MM.1S (cell line): Measurements from ENCODE around the gene TMCO4.

Experiments used
- DNase-seq: peaks from one replicate; pipeline ENCODE4 v3.0.0-alpha.2; 2015
- H2AFZ ChIP-seq: fragments of 300-600 bp; sonication (generic); 2 replicates; pipeline ENCODE4 v1.6.0; 2016; ENCODE audit warnings: antibody characterized with exemption, low read length
- H3F3A ChIP-seq: fragments of 300-600 bp; sonication (generic); 2 replicates; pipeline ENCODE4 v1.6.1; 2016; ENCODE audit warnings: mild to moderate bottlenecking, antibody characterized with exemption, low read length, moderate library complexity, mixed read lengths; ENCODE audit not compliant: insufficient read depth
- H3K27ac ChIP-seq: fragments of 300-600 bp; sonication (generic); 2 replicates; pipeline ENCODE4 v1.5.1; 2016; ENCODE audit warnings: mild to moderate bottlenecking, low read length
- H3K27me3 ChIP-seq: fragments of 300-600 bp; sonication (generic); replicated peaks from 2 replicates; pipeline ENCODE4 v1.6.0; 2016; ENCODE audit warnings: low read length; ENCODE audit not compliant: insufficient read depth
- H3K36me3 ChIP-seq: fragments of 300-600 bp; sonication (generic); replicated peaks from 2 replicates; pipeline ENCODE4 v1.6.1; 2016; ENCODE audit warnings: mild to moderate bottlenecking, low read length, mixed read lengths; ENCODE audit not compliant: insufficient read depth
- H3K4me1 ChIP-seq: fragments of 300-600 bp; sonication (generic); 2 replicates; pipeline ENCODE4 v1.6.1; 2016; ENCODE audit warnings: low read length, mixed read lengths
- H3K4me2 ChIP-seq: fragments of 300-600 bp; sonication (generic); 2 replicates; pipeline ENCODE4 v1.6.0; 2016; ENCODE audit warnings: low read depth, low read length
- H3K4me3 ChIP-seq: fragments of 300-600 bp; sonication (generic); 2 replicates; pipeline ENCODE4 v1.5.1; 2016; ENCODE audit warnings: low read length, mixed read lengths
- H3K79me2 ChIP-seq: fragments of 300-600 bp; sonication (generic); 2 replicates; pipeline ENCODE4 v1.6.1; 2016; ENCODE audit warnings: mixed run types, low read length, mixed read lengths
- H3K9ac ChIP-seq: fragments of 300-600 bp; sonication (generic); 2 replicates; pipeline ENCODE4 v1.6.1; 2016; ENCODE audit warnings: low read length, mixed read lengths
- H3K9me2 ChIP-seq: fragments of 300-600 bp; sonication (generic); replicated peaks from 2 replicates; pipeline ENCODE4 v1.6.1; 2016; ENCODE audit warnings: mild to moderate bottlenecking, low read length, mixed read lengths; ENCODE audit not compliant: insufficient read depth
- H3K9me3 ChIP-seq: fragments of 300-600 bp; sonication (generic); replicated peaks from 2 replicates; pipeline ENCODE4 v1.6.1; 2016; ENCODE audit warnings: mild to moderate bottlenecking, low read length, mixed read lengths; ENCODE audit not compliant: insufficient read depth
- H4K20me1 ChIP-seq: fragments of 300-600 bp; sonication (generic); 2 replicates; pipeline ENCODE4 v1.6.1; 2016; ENCODE audit warnings: mild to moderate bottlenecking, low read length, moderate library complexity, mixed read lengths; ENCODE audit not compliant: insufficient read depth
- CTCF ChIP-seq: fragments of 300-600 bp; sonication (generic); IDR thresholded peaks from 2 replicates; pipeline ENCODE4 v1.5.1; 2016; ENCODE audit warnings: antibody characterized with exemption, low read length, mixed read lengths
- EZH2 ChIP-seq: fragments of 300-600 bp; sonication (generic); optimal IDR thresholded peaks from 2 replicates; pipeline ENCODE3; 2017; ENCODE audit warnings: low read depth, mild to moderate bottlenecking, antibody characterized with exemption, low read length, mixed read lengths
- EZH2phosphoT487 ChIP-seq: fragments of 300-600 bp; sonication (generic); IDR thresholded peaks from 2 replicates; pipeline ENCODE4 v1.6.1; 2018; ENCODE audit warnings: antibody characterized with exemption, low read length

TMCO4 gene

DNA sequence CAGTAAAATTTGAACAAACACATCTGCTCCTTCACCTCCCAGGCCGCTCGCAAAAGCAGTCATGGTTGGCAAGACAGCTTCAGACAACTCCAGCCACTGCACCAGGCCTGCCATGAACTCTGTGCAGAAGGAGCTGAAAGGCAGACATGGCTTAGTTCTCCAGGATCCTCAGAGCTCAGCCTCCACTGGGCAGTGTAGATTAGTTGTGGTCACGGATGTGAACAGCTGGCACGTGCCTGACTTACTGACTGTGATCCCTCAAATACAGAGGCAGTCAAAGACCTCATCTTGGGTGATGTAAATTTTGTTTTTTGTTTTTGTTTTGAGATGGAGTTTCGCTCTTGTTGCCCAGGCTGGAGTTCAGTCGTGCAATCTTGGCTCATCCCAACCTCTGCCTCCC is 28.4 kb downstream of the TMCO4 start:
- no peak for DNase-seq

DNA sequence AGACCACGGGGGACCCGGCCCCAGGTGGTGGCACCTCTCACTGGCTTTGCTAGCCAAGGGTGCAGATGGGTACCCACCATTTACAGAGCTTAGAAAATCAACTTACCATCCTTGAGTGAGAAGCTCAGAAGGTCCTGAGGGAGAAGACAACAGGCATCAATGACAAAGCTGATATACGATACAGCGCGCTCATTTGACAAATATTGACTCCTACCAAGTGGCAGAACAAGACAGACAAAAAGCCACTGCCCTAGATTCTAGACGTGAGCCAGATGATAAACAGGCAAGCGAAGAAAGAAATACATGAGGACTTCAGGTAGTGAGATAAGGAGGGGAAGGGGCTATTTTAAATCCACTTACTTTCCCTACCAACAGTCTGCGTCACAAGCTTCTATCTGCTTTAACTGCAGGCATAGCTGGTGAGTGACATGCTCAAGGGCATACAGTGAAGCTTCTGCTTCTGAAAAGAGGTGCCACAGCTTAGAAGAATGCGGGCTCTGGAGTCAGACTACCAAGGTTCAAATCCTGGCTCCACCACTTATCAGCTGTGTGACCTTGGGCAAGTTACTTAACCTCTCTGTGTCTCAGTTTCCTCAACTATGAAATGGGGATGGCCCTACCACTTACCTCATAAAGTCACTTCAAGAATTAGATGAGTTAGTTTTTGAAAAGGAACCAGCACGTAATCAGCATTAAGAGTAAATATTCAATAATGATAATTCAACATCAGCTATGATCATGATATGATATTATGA is 29.1 kb downstream of the TMCO4 start:
- H3K9me3 ChIP-seq = no peaks in the 10 kb centered on the region
- H3K4me2 ChIP-seq = no peak overlapping the region
- no peak overlapping the region for H3K27ac ChIP-seq
- DNase-seq = no peak
- no peak overlapping the region for H2AFZ ChIP-seq
- H3K4me3 ChIP-seq = no peak overlapping the region
- H3K27me3 ChIP-seq = no peaks in the 10 kb centered on the region
- peaks cover 4% of the 10 kb centered on the region; the same call in 1 of the 2 replicates for H3K4me1 ChIP-seq
- no peaks in the 10 kb centered on the region for H3F3A ChIP-seq
- H3K79me2 ChIP-seq = no peaks in the 10 kb centered on the region
- no peaks in the 10 kb centered on the region for H4K20me1 ChIP-seq
- no peak overlapping the region for H3K9ac ChIP-seq
- H3K36me3 ChIP-seq = no peaks in the 10 kb centered on the region
- TF ChIP-seq CTCF (no peak), EZH2 (no peak), EZH2phosphoT487 (no peak)
- no peaks in the 10 kb centered on the region for H3K9me2 ChIP-seq

More for the DNA sequence above, 28.4 kb downstream of the TMCO4 start:
- no peaks in the 10 kb centered on the region for H3K9me3 ChIP-seq
- no peaks in the 10 kb centered on the region for H3K9me2 ChIP-seq
- H3K79me2 ChIP-seq = no peaks in the 10 kb centered on the region
- no peaks in the 10 kb centered on the region for H3F3A ChIP-seq
- no peak overlapping the region for H3K27ac ChIP-seq
- H3K4me3 ChIP-seq = no peak overlapping the region
- H4K20me1 ChIP-seq = no peaks in the 10 kb centered on the region
- no peaks in the 10 kb centered on the region for H3K4me1 ChIP-seq
- no peak overlapping the region for H2AFZ ChIP-seq
- H3K27me3 ChIP-seq = no peaks in the 10 kb centered on the region
- no peaks in the 10 kb centered on the region for H3K36me3 ChIP-seq
- no peak overlapping the region for H3K4me2 ChIP-seq
- TF ChIP-seq CTCF = no peak
- TF ChIP-seq EZH2 = no peak
- no peak for TF ChIP-seq EZH2phosphoT487
- H3K9ac ChIP-seq = no peak overlapping the region

DNA sequence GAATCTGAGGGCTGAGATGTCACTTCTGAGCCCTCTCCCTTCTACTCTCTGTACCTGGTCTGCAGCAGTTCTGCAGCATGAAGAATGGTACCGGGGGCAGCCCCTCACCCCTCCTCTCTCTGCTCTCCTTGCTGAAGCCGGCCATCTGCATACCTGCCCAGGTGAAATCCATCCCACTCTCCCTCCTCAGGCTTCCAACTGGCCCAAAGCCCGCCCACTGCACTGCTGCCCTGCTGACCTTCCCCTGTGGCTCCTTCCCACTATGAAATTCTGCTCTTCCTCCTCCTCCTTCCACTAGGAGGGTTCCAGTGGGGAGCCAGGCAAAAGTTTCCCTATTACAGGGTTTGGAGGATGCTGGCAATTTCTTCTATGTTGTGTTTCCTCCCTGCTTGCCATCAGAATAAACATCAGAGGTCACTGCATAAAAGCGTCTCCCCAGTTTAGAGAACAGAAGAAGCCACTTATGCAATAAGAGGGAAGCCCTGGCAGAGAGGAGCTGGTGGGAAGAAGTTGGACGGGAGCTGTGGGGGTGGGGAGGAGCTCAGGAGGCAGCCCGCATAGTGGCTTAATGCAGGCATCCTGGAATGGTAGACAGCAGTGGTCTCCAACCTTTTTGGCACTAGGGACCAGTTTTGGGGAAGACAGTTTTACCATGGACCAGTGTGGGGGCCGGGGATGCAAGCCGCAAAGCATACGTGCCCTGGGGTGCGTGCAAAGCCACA is 30.3 kb downstream of the TMCO4 start:
- Histone ChIP-seq H3K27ac (no peak overlapping the region), H3K27me3 (no peaks in the 10 kb centered on the region), H3K4me2 (no peak overlapping the region), H3K4me1 (peaks cover 13% of the 10 kb centered on the region; the same call in 1 of the 2 replicates), H4K20me1 (no peaks in the 10 kb centered on the region), H3K4me3 (no peak overlapping the region), H3K9me2 (no peaks in the 10 kb centered on the region), H2AFZ (no peak overlapping the region), H3F3A (0 out of 2 replicates have a peak, but pooled peaks cover 2% of the 10 kb centered on the region), H3K9ac (no peak overlapping the region), H3K36me3 (no peaks in the 10 kb centered on the region), H3K79me2 (no peaks in the 10 kb centered on the region), H3K9me3 (no peaks in the 10 kb centered on the region)
- TF ChIP-seq EZH2 = no peak
- TF ChIP-seq CTCF = no peak
- no peak for TF ChIP-seq EZH2phosphoT487
- no peak for DNase-seq
